GM15510 (cell line): ENCODE results near the gene SCGB1C2.

Experiments used
- POLR2A ChIP-seq: IDR thresholded peaks from 3 replicates; pipeline ENCODE4 v1.6.1; 2011; ENCODE audit warnings: borderline replicate concordance; ENCODE audit not compliant: insufficient read length; ENCODE audit errors: extremely low read depth

Gene SCGB1C2

GRCh38 chr17:182050-182751 lies 44.8 kb downstream of the SCGB1C2 start:
- no peak for TF ChIP-seq POLR2A

DNA sequence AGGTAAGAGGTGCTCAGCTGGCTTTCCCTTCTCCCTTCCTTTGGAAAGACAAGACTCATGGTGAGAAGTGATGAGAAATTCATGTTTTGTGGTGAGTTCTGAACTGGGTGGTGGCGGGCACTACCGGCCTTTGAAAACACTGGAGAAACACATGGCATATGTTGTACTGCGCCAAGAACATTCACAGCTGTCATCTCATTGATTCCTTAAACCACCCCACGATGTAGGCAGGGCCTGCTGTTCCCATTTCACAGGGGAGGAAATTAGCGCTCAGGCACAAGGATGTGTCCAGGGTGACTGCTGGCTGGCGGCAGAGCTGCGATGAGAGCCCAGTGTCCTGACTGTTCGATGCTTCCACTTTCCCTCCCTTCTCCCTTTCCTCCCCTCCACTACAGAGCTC lies 45.7 kb downstream of the SCGB1C2 start:
- TF ChIP-seq POLR2A = no peak

GRCh38 chr17:185445-186138 lies 48.2 kb downstream of the SCGB1C2 start:
- no peak for TF ChIP-seq POLR2A

DNA sequence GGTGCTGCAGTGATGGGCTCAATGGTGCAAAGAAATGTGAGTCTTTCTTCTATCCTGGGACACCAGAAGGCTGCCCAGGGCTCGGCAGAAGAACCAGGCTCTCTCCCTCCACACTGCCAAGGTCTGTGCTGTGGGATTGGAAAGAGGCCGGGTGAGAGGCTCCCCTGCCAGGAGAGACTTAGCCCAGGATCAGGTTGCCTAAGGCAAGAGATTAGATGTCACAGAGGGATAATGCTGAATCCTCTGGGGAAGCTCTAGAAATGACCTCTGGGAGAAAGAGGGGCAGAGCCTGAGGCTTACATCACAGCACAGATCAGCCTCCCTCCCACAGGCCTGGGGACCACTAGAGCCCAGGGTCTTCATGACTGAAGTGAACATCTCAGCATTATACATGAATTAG lies 49.8 kb downstream of the SCGB1C2 start:
- TF ChIP-seq POLR2A = no peak
